Stimulated activated CD4-positive, alpha-beta T cell treated with anti-CD3 and anti-CD28 coated beads, TNF-alpha, amount 100 ng/mL, for 48 hours (primary cell): ENCODE data around the gene LRRIQ3.
"Not testable (repeated sequence)": the region's sequence is repeated elsewhere in the genome, so short reads cannot be mapped to it uniquely, and the experiment has no call there.

ENCODE experiments used
- DNase-seq, 3 donors: peaks; one replicate each; pipeline ENCODE4 v3.0.0-alpha.2; 2020; ENCODE audit warnings: low read depth in 3 of 3

LRRIQ3 gene, protein sequence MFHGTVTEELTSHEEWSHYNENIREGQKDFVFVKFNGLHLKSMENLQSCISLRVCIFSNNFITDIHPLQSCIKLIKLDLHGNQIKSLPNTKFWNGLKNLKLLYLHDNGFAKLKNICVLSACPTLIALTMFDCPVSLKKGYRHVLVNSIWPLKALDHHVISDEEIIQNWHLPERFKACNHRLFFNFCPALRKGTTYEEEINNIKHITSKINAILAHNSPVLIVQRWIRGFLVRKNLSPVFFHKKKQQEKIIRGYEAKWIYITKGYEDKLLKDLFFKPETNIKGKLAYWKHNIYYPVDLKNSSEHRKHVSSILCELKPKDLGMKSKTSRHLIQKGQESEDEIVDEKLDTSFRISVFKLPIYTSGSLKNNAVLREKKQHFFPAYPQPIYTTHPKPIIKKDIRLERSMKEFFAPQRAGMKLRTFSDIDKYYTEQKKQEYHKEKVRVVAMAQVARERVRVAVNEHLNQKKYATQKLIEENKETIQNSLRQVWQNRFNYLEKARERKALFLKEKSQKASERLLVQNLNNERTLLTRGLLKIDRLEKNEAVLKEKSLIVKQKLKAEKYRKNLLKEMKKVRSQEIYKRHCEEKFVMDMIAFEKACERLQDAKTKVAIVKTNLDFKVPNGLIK

DNA sequence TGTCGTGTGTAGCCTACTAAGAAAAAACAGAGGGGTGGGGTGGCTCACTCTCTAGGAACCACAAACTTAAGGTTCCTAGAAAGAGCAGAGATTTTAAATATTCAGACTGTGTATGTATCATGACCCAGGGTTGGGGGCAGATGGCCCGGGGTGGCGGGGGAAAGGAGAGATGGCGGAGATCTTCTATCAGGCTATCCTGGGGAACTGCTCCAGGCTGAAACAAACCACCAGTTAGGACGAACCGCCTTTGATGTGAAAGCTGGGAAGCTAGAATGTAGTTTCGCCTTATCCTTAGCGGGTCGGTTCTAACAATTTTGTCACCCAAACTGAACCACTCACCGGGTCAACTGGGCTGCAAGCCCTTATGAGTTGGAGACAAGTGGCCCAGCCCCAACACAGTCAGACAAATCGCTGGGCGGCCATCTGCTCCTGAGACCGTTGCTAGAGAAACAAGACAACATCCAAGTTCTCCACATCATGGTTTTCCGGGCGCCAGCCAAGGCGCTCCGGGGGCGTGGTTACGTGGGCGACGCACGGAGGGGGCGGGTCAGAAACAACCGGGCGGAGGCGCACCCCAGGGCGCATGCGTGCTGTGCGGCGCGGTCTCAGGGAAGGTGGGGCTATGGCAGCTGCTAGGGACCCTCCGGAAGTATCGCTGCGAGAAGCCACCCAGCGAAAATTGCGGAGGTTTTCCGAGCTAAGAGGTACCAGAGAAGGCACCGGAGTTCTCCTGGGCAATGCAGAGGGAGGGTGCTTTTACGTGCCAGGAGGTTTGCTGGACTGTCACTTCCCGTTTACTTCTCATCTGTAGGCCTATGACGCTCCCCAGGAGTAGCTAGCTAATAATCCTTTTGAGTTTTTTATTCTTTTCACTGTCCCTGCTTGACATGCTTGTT, at the start of gene LRRIQ3, which contains the start of gene FPGT:
Gene LRRIQ3, minus strand, starts transcription at position 520 of the 896 bp plus-strand sequence. CDS start 14,492 bp downstream, outside the sequence.
Gene FPGT, plus strand, starts transcription at position 586 of the 896 bp plus-strand sequence. Its CDS starts 37 bp downstream, at position 623.
- DNase-seq, result peak; percentile 90 to 93 (median 93)

DNA sequence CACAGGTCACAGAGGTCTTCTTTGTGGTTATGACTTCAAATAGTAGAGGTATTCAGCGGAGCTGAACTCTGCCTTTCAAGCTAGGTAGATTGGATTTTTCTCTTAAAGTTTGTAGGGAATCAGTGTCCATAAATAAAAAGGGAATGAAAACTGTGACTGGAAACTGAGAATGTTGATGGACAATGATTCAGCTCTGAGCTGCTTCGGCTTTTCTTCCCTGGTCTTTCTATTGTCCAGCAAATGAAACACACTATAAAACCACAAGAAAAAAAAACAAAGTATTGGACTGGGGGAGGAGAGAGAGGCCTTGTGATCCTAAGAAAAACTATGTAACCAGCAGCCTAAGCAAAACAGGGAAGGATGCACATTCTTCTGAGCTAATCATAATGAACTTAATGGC, 48.3 kb upstream of the LRRIQ3 start:
- no peak for DNase-seq

DNA sequence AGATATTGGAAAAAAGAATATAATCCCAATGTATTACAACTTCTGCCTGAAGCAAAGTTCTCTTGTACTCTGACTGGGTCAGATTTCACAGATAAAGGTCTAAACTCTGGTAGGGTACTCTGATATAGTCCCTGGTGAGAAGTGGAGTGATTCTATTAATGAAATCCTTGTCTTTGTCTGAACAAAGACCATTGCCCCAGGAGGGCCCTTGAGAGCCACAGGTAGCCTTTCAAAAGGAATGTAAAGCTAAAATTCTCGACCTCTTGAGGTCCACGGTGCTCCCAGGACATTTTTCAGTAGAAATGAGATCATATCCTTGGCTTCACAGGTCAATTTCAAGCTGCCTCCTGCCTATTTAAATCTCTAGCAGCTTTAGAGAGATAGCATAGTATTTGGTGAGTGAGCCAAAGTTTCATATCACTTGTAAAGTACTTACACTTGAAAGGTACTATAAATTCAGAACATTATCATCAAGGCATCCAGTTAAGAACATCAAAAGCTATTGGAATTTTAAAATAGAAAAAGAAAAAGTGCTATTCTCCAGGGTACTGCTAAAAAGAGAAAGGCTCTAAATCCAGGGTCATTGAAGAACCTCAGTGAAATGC, 47.3 kb upstream of the LRRIQ3 start:
- no peak for DNase-seq

DNA sequence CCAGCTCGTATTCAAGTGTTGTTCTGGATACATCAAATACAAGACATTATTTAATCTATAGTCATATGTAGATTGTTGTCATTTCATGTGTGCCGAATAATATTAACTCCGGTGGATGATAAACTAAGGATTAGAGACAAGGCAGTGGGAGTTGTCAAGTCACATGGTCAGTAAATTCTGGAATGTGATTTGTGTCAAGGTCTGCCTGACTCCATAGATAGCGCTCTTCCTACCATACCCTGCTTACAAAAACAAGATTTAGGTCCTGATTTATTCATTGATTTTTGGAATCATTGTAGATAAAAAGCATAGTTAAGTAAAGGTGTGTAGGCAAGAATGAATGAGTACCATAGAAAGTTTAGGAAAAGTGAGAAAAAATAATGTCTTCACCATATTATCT, 39.8 kb upstream of the LRRIQ3 start:
- no peak for DNase-seq

DNA sequence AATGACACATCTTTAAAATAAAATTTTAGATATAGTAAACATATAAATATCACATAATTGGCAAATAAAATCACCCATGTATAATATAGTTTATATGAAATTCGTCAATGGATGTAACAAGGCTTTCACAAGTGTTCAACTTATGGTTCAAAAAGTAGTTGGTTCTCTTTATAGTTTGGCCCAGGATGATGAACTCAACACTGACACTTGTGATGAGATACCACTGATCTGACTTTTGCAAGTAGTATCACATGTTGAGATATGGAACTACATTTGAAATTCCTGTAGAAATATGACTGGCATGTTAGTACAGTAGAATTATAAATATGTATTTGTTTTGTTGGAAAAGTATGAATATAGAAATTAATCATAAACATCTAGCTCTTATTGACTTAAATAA, 39.1 kb upstream of the LRRIQ3 start:
- DNase-seq, result no peak

DNA sequence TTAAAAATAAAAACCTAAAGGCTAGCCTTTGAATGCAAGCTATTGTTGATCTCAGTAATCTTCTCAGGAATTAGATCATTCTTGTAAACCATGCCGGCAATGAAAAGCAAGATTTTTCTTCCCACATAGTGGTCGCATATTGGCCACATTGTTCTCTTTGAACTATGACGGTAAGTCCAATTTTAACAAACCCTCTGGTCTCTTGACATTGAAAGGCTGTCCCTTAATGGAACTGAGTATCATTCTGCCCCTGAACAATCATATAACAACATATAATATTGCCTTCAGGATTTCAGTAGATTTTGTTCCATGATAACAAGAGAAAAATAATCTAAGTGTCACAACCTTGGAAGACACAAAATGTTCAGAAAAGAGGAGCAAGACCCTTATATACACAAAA, 38.5 kb upstream of the LRRIQ3 start:
- no peak for DNase-seq

DNA sequence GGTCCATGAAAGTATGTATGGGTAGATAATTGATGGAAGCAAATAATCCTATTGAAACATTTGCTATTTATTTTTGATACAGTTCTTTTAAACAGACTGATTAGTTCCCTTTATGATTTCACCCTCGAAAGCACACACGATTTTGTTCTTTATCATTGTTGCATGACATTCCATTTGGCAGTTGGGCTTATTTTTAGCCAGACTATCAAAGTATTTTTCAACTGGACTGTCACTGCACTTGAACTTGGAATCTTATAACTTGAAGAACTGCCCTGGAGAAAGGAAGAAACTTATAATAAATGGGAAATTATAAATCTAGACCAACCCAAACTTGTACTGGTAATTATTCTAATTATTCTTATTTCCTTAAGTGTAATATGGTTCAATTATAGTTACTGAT, 37.2 kb upstream of the LRRIQ3 start, which contains the start of gene TNNI3K:
Gene TNNI3K, plus strand, starts transcription at position 235 of the 400 bp plus-strand sequence. Its CDS starts 65 bp downstream, at position 300.
- DNase-seq, result no peak

DNA sequence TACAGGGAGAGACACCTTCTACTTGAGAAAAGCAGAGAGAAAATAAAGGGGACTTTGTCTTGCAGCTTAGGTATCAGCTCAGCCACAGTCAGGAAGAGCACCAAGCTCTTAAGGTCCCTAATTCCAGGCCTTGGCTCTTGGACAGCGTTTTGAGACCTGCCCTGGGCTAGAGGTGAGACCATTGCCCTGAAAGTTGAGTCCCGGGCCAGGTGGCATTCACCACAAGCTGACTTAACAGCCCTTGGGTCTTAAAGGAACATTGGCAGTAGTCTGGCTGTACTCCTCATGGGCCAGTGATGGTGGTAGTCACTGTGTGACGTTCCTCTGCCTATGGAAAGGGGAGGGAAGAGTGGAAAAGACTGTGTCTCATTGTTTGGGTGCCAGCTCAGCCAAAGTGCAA, 25.5 kb upstream of the LRRIQ3 start:
- DNase-seq, result no peak

DNA sequence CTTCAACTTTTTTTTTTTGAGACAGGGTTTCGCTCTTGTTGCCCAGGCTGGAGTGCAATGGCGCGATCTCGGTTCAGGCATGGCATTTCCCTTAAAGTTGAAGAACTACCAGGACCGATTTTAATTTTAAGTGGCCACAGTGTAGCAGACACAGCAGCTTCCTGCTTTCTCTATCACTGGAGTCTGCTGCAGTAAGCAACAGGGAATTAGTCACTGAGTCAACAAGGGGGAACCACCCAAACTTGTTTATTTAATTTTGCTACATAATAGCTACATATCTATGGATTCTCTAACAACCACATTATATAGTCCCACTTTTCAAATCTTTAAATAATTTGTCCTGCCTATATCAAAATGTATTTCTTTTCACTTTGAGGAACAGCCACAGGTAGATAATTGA, 24.7 kb upstream of the LRRIQ3 start:
- no peak for DNase-seq

DNA sequence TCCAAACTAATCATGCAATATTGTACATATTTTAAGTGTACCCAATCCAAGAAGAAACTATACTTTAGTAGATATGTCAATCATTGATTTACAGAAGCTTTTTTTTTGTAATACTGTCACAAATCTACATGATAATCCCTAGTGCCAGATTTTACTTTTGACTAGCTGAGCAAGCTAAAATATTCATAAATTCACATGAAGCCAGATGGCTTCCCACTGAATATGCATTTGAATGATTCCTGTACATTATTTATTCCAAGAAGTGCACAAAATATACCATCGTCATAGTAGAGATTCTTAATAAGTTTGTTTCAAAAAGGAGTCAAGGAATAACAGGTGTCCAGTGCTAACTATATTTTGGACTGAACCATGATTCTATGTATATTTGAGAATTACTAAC, 17.3 kb upstream of the LRRIQ3 start:
- no peak for DNase-seq

DNA sequence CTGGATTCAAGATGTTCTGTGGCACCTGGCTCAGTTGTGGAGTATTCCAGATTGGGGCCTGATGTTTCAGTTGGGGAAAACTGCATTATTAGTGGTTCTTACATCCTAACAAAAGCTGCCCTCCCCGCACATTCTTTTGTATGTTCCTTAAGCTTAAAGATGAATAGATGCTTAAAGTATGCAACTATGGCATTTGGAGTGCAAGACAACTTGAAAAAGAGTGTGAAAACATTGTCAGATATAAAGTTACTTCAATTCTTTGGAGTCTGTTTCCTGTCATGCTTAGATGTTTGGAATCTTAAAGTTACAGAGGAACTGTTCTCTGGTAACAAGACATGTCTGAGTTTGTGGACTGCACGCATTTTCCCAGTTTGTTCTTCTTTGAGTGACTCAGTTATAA, 7.3 kb upstream of the LRRIQ3 start:
- no peak for DNase-seq

DNA sequence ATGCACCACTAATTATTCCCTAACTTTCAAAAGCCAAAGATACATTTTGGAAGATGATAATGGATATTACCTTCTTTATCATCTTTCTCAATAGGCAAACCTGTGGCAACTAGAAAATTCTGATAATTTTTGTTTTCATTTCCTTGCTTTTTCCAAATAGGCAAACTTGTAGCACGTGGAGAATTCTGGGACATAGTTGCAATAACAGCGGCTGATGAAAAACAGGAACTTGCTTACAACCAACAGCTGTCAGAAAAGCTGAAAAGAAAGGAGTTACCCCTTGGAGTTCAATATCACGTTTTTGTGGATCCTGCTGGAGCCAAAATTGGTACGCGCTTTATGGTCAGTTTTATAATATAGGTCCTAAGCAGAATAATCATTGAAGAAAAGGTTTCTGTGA, 1.5 kb upstream of the LRRIQ3 start:
- no peak for DNase-seq

DNA sequence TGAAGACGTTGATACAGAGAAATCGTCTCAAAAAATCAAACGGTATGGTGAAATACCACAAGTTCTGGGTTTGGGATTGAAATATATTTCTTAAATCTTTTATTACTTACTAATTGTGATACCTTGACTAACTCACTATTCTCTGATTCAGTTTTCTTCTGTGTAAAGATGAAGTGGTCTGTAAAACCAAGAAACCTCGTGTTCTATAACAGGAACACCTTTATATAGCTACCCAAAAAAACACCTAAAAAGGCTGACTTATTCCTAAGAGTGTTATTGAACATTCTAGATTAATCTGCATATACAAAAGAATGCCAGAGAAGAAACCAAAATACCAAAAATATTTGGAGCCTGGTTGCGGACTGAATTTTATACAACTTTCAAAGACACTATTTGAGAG, 721 bp downstream of the LRRIQ3 start:
- DNase-seq, result no peak

DNA sequence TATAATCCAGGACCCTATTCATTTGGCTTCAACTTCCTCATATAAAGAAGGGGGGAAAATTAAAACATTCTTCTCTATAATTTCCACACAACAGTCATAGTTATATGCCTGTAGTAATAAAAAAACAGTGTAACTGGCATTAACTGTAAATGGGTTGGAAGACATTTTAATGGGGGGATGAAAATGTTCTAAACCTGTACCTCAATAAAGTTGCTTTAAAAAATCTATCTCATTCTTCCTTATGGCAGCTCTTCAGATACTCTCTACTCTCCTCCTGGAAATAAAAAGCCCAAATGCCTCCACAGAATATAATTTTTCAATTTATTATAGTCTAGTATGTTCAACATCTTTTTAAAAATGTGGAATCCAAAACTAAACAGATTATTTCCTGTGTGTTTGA, 2.6 kb downstream of the LRRIQ3 start:
- no peak for DNase-seq

DNA sequence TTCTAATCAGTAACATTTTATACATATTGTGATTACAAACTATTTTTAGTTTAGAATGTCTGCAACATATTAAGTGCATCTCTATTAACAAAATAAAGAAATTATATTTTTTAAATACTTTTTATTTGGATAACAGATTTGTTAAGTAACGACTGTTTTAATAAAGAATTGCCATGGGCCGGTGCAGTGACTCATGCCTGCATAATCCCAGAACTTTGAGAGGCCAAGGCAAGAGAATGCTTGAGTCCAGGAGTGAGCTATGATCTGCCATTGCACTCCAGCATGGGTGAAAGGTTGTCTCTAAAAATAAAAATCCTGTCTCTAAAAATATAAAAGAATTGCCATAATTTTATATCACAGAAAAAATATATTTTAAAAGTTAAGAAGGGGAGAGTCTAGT, 4.1 kb downstream of the LRRIQ3 start:
- DNase-seq, result no peak

DNA sequence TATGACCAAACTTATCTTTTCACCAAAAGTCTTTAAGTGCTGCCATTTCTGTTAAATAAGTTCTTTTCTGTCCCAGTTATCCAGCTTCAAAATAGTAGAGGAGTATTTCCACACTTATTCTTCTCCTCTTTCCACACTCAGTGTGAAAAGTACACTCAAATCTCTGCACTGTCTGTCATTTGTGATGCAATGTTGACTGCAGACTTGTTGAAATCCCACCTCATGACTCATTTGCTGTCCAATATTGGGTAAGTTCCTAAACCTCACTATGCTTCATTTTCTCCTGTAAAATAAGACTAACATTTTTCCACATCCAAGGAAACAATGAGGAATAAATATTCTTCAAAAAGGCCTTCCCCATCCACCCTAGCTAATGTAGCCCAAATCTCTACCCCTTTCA, 17.5 kb downstream of the LRRIQ3 start:
- DNase-seq, result no peak

DNA sequence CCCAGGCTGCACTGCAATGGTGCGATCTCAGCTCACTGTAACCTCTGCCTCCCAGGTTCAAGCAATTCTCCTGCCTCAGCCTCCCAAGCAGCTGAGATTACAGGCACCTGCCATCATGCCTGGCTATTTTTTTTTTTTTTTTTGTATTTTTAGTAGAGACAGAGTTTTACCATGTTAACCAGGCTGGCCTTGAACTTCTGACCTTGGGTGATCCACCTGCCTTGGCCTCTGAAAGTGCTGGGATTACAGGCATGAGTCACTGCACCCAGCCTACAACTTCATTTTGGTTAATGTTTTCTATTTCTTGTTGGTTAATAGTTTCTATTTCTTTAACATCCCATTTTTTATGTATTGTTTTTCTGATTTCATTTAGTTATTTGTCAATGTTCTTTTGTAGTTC, 23.6 kb downstream of the LRRIQ3 start:
- not testable (repeated sequence) for DNase-seq

DNA sequence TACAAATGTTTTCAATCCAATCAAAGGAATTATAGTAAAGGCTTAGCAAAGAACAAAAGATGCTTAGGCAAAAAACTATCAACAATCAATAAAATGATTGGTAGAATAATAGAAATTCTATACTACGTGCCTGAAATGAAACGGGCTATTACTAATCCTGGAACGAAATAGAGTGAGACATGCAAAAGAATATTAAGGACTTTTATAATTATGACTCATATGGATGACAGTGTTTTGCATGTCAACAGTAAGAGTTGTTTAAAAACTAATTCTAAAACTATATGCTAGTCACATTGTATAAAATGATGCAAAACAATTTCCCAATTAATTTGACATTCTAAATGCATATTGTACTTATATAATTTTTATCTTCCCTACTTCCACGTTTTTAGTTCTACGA, 35.6 kb downstream of the LRRIQ3 start:
- DNase-seq, result no peak

DNA sequence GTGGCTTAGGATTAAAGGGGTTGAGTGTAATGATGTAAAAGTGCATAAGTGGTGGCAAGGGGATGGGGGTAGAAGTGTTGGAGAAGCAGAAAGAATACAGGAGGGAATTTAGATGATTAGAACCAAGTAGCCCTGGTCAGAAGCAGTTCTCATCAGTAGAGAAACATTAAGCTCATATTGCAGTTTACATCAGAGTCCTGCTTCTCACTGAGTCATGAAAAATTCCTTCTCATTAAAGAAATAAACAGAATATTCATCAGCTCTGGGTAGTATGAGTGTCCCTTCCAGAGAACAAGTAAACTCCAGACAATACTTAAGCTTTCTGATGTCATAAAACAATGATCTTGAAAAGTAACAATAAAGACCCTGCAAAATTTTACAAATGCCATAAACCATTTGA, 36.5 kb downstream of the LRRIQ3 start:
- no peak for DNase-seq

DNA sequence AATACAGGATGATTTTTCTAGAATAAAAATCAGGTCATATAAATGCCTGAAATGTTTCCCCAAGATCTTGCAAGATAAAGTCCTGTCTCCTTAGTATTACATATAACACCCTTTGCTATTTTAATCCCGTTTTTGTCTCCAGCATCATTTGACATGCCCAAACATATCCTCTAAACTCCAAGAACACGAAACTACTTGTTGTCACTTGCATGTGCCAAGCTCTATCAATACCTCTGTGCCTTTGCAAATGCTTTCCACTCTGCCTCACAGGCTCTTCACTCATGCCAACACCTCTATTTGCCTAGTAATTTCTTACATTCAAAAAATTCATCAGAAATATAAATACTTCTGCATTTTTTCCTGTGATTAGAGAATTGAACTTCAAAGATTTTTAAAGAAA, 37.9 kb downstream of the LRRIQ3 start:
- DNase-seq, result no peak

DNA sequence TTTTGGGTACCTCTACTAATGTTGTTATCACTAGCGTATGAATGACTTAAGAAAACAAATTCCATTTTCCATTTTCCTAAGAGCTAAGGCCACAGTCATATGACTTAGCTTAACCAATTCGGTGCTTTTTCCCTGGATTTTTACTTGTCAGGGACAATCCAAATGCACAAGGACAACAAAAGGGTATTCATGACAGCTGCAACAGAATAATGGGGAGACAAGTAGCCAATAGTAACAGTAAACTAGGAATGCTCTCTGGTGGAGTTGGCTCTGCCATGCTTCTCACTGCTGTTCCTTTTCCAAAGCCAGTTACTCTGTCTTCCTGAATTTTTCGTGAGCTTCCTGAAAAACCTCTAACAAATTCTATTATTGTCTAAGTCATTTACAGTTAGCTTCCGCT, 52.9 kb downstream of the LRRIQ3 start:
- DNase-seq, result no peak

DNA sequence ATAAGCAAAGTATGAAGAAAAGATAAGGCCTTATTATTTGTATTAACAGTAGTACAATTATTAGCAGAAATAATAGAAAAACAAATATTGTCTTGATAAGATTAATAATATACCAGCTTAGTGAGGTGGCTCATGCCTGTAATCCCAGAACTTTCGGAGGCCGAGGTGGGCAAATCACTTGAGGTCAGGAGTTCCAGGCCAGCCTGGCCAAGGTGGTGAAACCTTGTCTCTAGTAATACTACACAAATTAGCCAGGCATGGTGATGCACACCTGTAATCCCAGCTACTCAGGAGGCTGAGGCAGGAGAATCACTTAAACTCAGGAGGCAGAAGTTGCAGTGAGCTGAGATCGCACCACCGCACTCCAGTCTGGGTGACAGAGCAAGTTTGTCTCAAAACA, 80.6 kb downstream of the LRRIQ3 start:
- DNase-seq, result not testable (repeated sequence)
